H1 (cell line): Measurements from ENCODE around the gene MTG1. TPM values are rescaled to one million over a fixed set of nuclear protein-coding genes. Genes with fewer than 3 reads are reported as not detected.

Experiments used
- CTCF ChIA-PET: fragments of 300-600 bp; sonication (Branson Sonifier 250); formaldehyde crosslinking; loops from one replicate; lab custom pipeline; 2021; ENCODE audit not compliant: partially characterized antibody; lab: Charles Lee
- POLR2A ChIA-PET: fragments of 300-600 bp; sonication (Branson Sonifier 250); formaldehyde crosslinking; loops from one replicate; lab custom pipeline; 2021; ENCODE audit warnings: inconsistent platforms; ENCODE audit not compliant: partially characterized antibody; lab: Charles Lee
- DNase-seq, 2 experiments: peaks; one replicate each; pipeline versions ENCODE4 v3.0.0 to v3.0.0-alpha.2; 2010 to 2022; ENCODE audit warnings: low spot score in 2 of 2, low read depth in 1 of 2, mixed read lengths in 1 of 2
- FAIRE-seq: peaks from 2 replicates; lab custom pipeline; 2011; peaks lifted over from hg19 to GRCh38; lab: Jason Lieb, UNC
- H2AFZ ChIP-seq: 2 replicates; pipeline ENCODE4 v1.8.1; 2012; ENCODE audit warnings: low read length, inconsistent platforms
- H2AK5ac ChIP-seq: 2 replicates; pipeline ENCODE4 v1.6.1; 2013; ENCODE audit warnings: low read depth, low read length
- H2BK120ac ChIP-seq: replicated peaks from 2 replicates; pipeline ENCODE3; 2013; ENCODE audit warnings: low read depth, low read length, inconsistent platforms
- H2BK12ac ChIP-seq: 2 replicates; pipeline ENCODE4 v1.6.1; 2013; ENCODE audit warnings: low read depth, low read length
- H2BK15ac ChIP-seq: 2 replicates; pipeline ENCODE4 v1.6.1; 2013; ENCODE audit warnings: low read length
- H2BK20ac ChIP-seq: 2 replicates; pipeline ENCODE4 v1.6.1; 2013; ENCODE audit warnings: low read length
- H2BK5ac ChIP-seq: 2 replicates; pipeline ENCODE4 v1.6.1; 2013; ENCODE audit warnings: low read depth, low read length
- H3K14ac ChIP-seq: 2 replicates; pipeline ENCODE4 v1.6.1; 2013; ENCODE audit warnings: inconsistent platforms; ENCODE audit not compliant: insufficient read length
- H3K18ac ChIP-seq: 2 replicates; pipeline ENCODE4 v1.6.1; 2013; ENCODE audit warnings: low read length; ENCODE audit errors: extremely low read depth
- H3K23ac ChIP-seq: 2 replicates; pipeline ENCODE4 v1.6.1; 2013; ENCODE audit warnings: inconsistent platforms; ENCODE audit not compliant: insufficient read length
- H3K23me2 ChIP-seq: 2 replicates; pipeline ENCODE4 v1.6.1; 2013; ENCODE audit warnings: low read depth, low read length
- H3K27ac ChIP-seq: 2 replicates; pipeline ENCODE4 v1.6.1; 2011; ENCODE audit warnings: low read depth, low read length, inconsistent platforms
- H3K27me3 ChIP-seq, 4 experiments: replicated peaks in 1 of 4; 1 replicate in 1 of 4; 2 replicates in 3 of 4; pipeline versions ENCODE4 v1.6.1 to v1.8.1; 2011 to 2013; ENCODE audit warnings: low read length in 3 of 4, mild to moderate bottlenecking in 3 of 4, inconsistent platforms in 2 of 4, mixed read lengths in 2 of 4, moderate library complexity in 1 of 4; ENCODE audit not compliant: control insufficient read depth in 3 of 4, insufficient read depth in 3 of 4; ENCODE audit errors: extremely low read depth in 1 of 4
- H3K36me3 ChIP-seq, 4 experiments: 2 replicates each; pipeline versions ENCODE4 v1.6.1 to v1.8.1; 2011 to 2013; ENCODE audit warnings: mild to moderate bottlenecking in 4 of 4, low read length in 3 of 4, moderate library complexity in 2 of 4, control low read depth in 1 of 4, inconsistent platforms in 1 of 4; ENCODE audit not compliant: insufficient read depth in 4 of 4, control insufficient read depth in 2 of 4
- H3K4ac ChIP-seq: replicated peaks from 2 replicates; pipeline ENCODE3; 2013; ENCODE audit warnings: low read length, low read depth, mixed read lengths, inconsistent platforms; ENCODE audit not compliant: insufficient read length
- H3K4me1 ChIP-seq, 4 experiments: replicated peaks in 1 of 4; 1 replicate in 1 of 4; 2 replicates in 3 of 4; pipeline versions ENCODE4 v1.6.1 to v1.8.1; 2011 to 2013; ENCODE audit warnings: low read length in 3 of 4, inconsistent platforms in 2 of 4, mixed read lengths in 1 of 4; ENCODE audit not compliant: insufficient read depth in 4 of 4, control insufficient read depth in 3 of 4
- H3K4me2 ChIP-seq, 2 experiments: 2 replicates each; pipeline versions ENCODE4 v1.6.1 to v1.8.1; 2011 to 2013; ENCODE audit warnings: low read depth in 2 of 2, low read length in 2 of 2, control low read depth in 1 of 2, inconsistent platforms in 1 of 2, mild to moderate bottlenecking in 1 of 2; ENCODE audit not compliant: insufficient read depth in 1 of 2
- H3K4me3 ChIP-seq, 4 experiments: fragments of 200-600, 300-600 bp in 1 of 4; sonication (generic), shearing (Covaris generic), sonication (Bioruptor Twin) in 1 of 4; 2 replicates each; pipeline versions ENCODE4 v1.5.1 to v1.8.1; 2011 to 2016; ENCODE audit warnings: low read length in 4 of 4, low read depth in 3 of 4, control low read depth in 2 of 4, inconsistent platforms in 2 of 4, mild to moderate bottlenecking in 2 of 4, mixed read lengths in 1 of 4, moderate library complexity in 1 of 4; ENCODE audit not compliant: insufficient read depth in 2 of 4; ENCODE audit errors: extremely low read depth in 1 of 4
- H3K56ac ChIP-seq: replicated peaks from 2 replicates; pipeline ENCODE3; 2013; ENCODE audit warnings: low read depth, mild to moderate bottlenecking, mixed read lengths, low read length, inconsistent platforms; ENCODE audit not compliant: insufficient read length
- H3K79me1 ChIP-seq: 2 replicates; pipeline ENCODE4 v1.6.1; 2013; ENCODE audit warnings: low read depth, low read length, control low read depth
- H3K79me2 ChIP-seq, 2 experiments: 2 replicates each; pipeline versions ENCODE4 v1.6.1 to v1.8.1; 2012 to 2013; ENCODE audit warnings: low read length in 2 of 2, mild to moderate bottlenecking in 2 of 2, inconsistent platforms in 1 of 2; ENCODE audit not compliant: insufficient read depth in 2 of 2, control insufficient read depth in 1 of 2
- H3K9ac ChIP-seq, 4 experiments: replicated peaks in 1 of 4; 1 replicate in 1 of 4; 2 replicates in 3 of 4; pipeline versions ENCODE4 v1.6.1 to v1.8.1; 2011 to 2013; ENCODE audit warnings: low read depth in 3 of 4, low read length in 3 of 4, control low read depth in 2 of 4, mild to moderate bottlenecking in 2 of 4, moderate library complexity in 2 of 4, inconsistent platforms in 1 of 4; ENCODE audit errors: extremely low read depth in 1 of 4
- H3K9me3 ChIP-seq, 2 experiments: 2 replicates each; pipeline versions ENCODE4 v1.6.1 to v1.8.1; 2012 to 2013; ENCODE audit warnings: mild to moderate bottlenecking in 2 of 2, moderate library complexity in 2 of 2, control low read depth in 1 of 2, inconsistent platforms in 1 of 2, low read depth in 1 of 2, low read length in 1 of 2, mixed read lengths in 1 of 2; ENCODE audit not compliant: insufficient read depth in 2 of 2
- H4K20me1 ChIP-seq, 2 experiments: replicated peaks in 1 of 2; 2 replicates each; pipeline versions ENCODE3 to v1.8.1; 2011 to 2013; ENCODE audit warnings: inconsistent platforms in 2 of 2, low read length in 2 of 2, mild to moderate bottlenecking in 1 of 2; ENCODE audit not compliant: insufficient read depth in 2 of 2, control insufficient read depth in 1 of 2
- H4K5ac ChIP-seq: 2 replicates; pipeline ENCODE4 v1.6.1; 2013; ENCODE audit warnings: low read length, low read depth, mixed read lengths, inconsistent platforms; ENCODE audit not compliant: insufficient read length
- H4K8ac ChIP-seq: 2 replicates; pipeline ENCODE4 v1.8.0; 2013; ENCODE audit warnings: mild to moderate bottlenecking, moderate library complexity, low read length, inconsistent platforms; ENCODE audit not compliant: insufficient read depth; ENCODE audit errors: extremely low read depth
- H4K91ac ChIP-seq: replicated peaks from 2 replicates; pipeline ENCODE3; 2013; ENCODE audit warnings: low read length, mixed read lengths, inconsistent platforms; ENCODE audit not compliant: insufficient read length
- BACH1 ChIP-seq: IDR thresholded peaks from 2 replicates; pipeline ENCODE4 v1.6.1; 2012; ENCODE audit warnings: low read length, improper control_type of control experiment
- CEBPB ChIP-seq: IDR thresholded peaks from 2 replicates; pipeline ENCODE4 v1.6.1; 2012; ENCODE audit warnings: low read depth, low read length
- CHD2 ChIP-seq: IDR thresholded peaks from 2 replicates; pipeline ENCODE4 v1.6.1; 2012; ENCODE audit warnings: low read length, improper control_type of control experiment
- CREB1 ChIP-seq: IDR thresholded peaks from 2 replicates; pipeline ENCODE4 v1.6.1; 2012; ENCODE audit warnings: inconsistent platforms
- KDM4A ChIP-seq: IDR thresholded peaks from one replicate; pipeline ENCODE4 v1.7.1; 2012; ENCODE audit warnings: low read depth, mild to moderate bottlenecking, moderate library complexity, low read length, inconsistent platforms; ENCODE audit not compliant: severe bottlenecking
- NRF1 ChIP-seq: IDR thresholded peaks from 2 replicates; pipeline ENCODE4 v1.6.1; 2011; ENCODE audit warnings: mild to moderate bottlenecking, low read depth, low read length, improper control_type of control experiment
- RXRA ChIP-seq: IDR thresholded peaks from 2 replicates; pipeline ENCODE4 v1.6.1; 2011; ENCODE audit warnings: low read depth, mild to moderate bottlenecking, low read length, moderate library complexity; ENCODE audit not compliant: insufficient read depth
- SIN3A ChIP-seq, 2 experiments: IDR thresholded peaks in 1 of 2; conservative IDR thresholded peaks in 1 of 2; 2 replicates each; pipeline ENCODE4 v1.6.1; 2011 to 2012; ENCODE audit warnings: low read length in 2 of 2, improper control_type of control experiment in 1 of 2, low read depth in 1 of 2, mild to moderate bottlenecking in 1 of 2
- SP2 ChIP-seq: IDR thresholded peaks from 2 replicates; pipeline ENCODE4 v1.6.1; 2012; ENCODE audit warnings: mild to moderate bottlenecking, low read length, inconsistent platforms
- SUZ12 ChIP-seq: fragments of 200-600 bp; sonication (generic); IDR thresholded peaks from 2 replicates; pipeline ENCODE4 v1.6.1; 2012; ENCODE audit warnings: mild to moderate bottlenecking, inconsistent platforms, low read length, moderate library complexity, mixed read lengths
- TBP ChIP-seq: IDR thresholded peaks from 2 replicates; pipeline ENCODE4 v1.6.1; 2011; ENCODE audit warnings: low read depth, low read length, improper control_type of control experiment
- WGBS, 2 experiments: shearing (Covaris generic) in 1 of 2; methylation state at CpG; one replicate each; pipeline versions ENCODE4 v1.1.6 to v1.1.7; 2013 to 2015; ENCODE audit warnings: low lambda C conversion rate in 2 of 2, mixed read lengths in 2 of 2, inconsistent platforms in 1 of 2, low coverage in 1 of 2, missing lambda C conversion rate in 1 of 2; ENCODE audit not compliant: insufficient replicate concordance in 2 of 2, insufficient coverage in 1 of 2, insufficient read length in 1 of 2; ENCODE audit errors: extremely low coverage in 1 of 2, missing lambda C conversion rate in 1 of 2; 5-methylcytosine and 5-hydroxymethylcytosine counted together
- polyA plus RNA-seq, 7 experiments: library from polyadenylated mRNA; depleted of rRNA in 3 of 7; stranded (reverse) in 5 of 7; unstranded in 2 of 7; fragments of >200 nt in 5 of 7; fragments of 200-250 nt in 2 of 7; gene quantifications; 1 replicate in 5 of 7; 2 replicates in 1 of 7; 4 replicates in 1 of 7; pipeline versions ENCODE4 v1.2.1 to v1.2.3, GENCODE V29; 2011 to 2013; ENCODE audit warnings: missing spikeins in 2 of 7, mixed read lengths in 2 of 7
- total RNA-seq: library from RNA; stranded (reverse); fragmentation: NEBNext Ultra II Directional; extraction: Animal tissue kit (Norgen Biotek cat#: 25700); gene quantifications from 2 replicates; pipeline ENCODE4 v1.2.1, GENCODE V29; 2021
- TF ChIP-seq, protein P1 (sequence below), 3 experiments: IDR thresholded peaks; 1 replicate in 2 of 3; 2 replicates in 1 of 3; pipeline versions ENCODE4 v1.5.1 to v1.6.1; 2011; ENCODE audit warnings: low read length in 3 of 3, mild to moderate bottlenecking in 3 of 3, inconsistent platforms in 2 of 3, low read depth in 1 of 3, moderate library complexity in 1 of 3; ENCODE audit not compliant: insufficient read depth in 1 of 3; ENCODE audit errors: control extremely low read depth in 1 of 3

MTG1 gene
- total and polyA plus RNA-seq, 2 of the 8 experiments (the other 6 are each of a cell fraction or from before 2014, with no cell fraction given) = 56.6 to 81.6 TPM

DNA sequence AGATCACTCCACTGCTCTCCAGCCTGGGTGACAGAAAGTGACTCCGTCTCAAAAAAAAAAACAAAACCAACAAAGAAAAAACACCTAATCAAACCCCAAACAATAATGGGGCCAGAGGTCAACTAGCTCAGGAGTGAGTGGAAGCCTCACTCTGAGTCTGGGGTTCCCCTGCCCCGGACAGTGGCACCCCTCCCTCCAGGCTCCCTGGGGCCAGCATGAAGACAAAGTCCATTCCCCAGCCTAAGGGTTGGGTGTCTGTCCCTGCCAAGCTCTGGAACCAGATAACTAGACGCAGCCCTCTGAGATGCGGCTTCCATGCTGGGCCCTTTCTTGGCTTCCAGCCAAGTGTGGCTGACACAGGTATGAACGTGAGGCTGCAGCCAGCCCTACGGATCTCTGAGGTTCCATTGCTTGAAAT is 34.4 kb upstream of the MTG1 start:
- Histone ChIP-seq H3K23ac (no peak overlapping the region), H2AFZ (no peak overlapping the region), H3K9me3 (no peaks in the 10 kb centered on the region), H3K23me2 (peaks cover 6% of the 10 kb centered on the region; the same call in 1 of the 2 replicates), H3K4me2 (no peak overlapping the region), H4K8ac (no peak overlapping the region), H3K56ac (no peak overlapping the region), H2AK5ac (no peak overlapping the region), H3K14ac (no peak overlapping the region), H4K5ac (no peak overlapping the region), H2BK5ac (no peak overlapping the region), H3K4ac (no peak overlapping the region), H2BK15ac (no peak overlapping the region), H3K18ac (no peak overlapping the region), H2BK20ac (no peak overlapping the region), H2BK12ac (no peak overlapping the region), H3K79me1 (no peaks in the 10 kb centered on the region; the same call in 1 of the 2 replicates), H2BK120ac (no peak overlapping the region), H3K4me3 (no peak overlapping the region), H4K20me1 (peaks cover 7 to 16% of the 10 kb centered on the region in 2 experiments), H3K36me3 (peaks cover 4 to 16% (median 12%) of the 10 kb centered on the region in 4 experiments), H3K27ac (no peak overlapping the region), H3K4me1 (peaks cover 0 to 6% (median 3%) of the 10 kb centered on the region in 4 experiments; a peak in 3 of 7 replicates), H3K79me2 (no peaks in the 10 kb centered on the region), H4K91ac (no peak overlapping the region), H3K27me3 (peaks cover 0 to 19% (median 7%) of the 10 kb centered on the region in 4 experiments; a peak in 5 of 7 replicates), H3K9ac (no peak overlapping the region)
- DNase-seq (no peak), FAIRE-seq (no peak)
- ChIA-PET POLR2A (interaction anchor here (1.8 to 5.0 kb wide), 4 partner anchors 11 to 36 kb away, joined by 5 to 38 read pairs (median 8); partner anchors contain the start of gene PRAP1), CTCF (interaction anchor here (0.7 to 2.1 kb wide), 3 partner anchors 30 to 53 kb away, joined by 3 to 9 read pairs (median 3); no protein-coding TSS in a partner anchor)
- no peak for TF ChIP-seq SP2
- TF ChIP-seq SUZ12 = no peak
- TF ChIP-seq, protein P1, sequence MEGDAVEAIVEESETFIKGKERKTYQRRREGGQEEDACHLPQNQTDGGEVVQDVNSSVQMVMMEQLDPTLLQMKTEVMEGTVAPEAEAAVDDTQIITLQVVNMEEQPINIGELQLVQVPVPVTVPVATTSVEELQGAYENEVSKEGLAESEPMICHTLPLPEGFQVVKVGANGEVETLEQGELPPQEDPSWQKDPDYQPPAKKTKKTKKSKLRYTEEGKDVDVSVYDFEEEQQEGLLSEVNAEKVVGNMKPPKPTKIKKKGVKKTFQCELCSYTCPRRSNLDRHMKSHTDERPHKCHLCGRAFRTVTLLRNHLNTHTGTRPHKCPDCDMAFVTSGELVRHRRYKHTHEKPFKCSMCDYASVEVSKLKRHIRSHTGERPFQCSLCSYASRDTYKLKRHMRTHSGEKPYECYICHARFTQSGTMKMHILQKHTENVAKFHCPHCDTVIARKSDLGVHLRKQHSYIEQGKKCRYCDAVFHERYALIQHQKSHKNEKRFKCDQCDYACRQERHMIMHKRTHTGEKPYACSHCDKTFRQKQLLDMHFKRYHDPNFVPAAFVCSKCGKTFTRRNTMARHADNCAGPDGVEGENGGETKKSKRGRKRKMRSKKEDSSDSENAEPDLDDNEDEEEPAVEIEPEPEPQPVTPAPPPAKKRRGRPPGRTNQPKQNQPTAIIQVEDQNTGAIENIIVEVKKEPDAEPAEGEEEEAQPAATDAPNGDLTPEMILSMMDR (IDR thresholded peaks at IDR 0.05; ENCODE audit: control extremely low read depth in 1 of 3, insufficient read depth in 1 of 3, low read depth in 1 of 3, low read length in 3 of 3) = no peak
- TF ChIP-seq CREB1 = no peak
- TF ChIP-seq CHD2 = no peak
- TF ChIP-seq SIN3A (conservative IDR thresholded peaks at IDR 0.05 in 1 of 2, IDR thresholded peaks at IDR 0.05 in 1 of 2; ENCODE audit: low read depth in 1 of 2, low read length in 2 of 2) = no peak
- no peak for TF ChIP-seq RXRA
- no peak for TF ChIP-seq BACH1
- TF ChIP-seq TBP = no peak
- TF ChIP-seq CEBPB = no peak
- TF ChIP-seq NRF1 = no peak
- TF ChIP-seq KDM4A = no peak
- 88% methylated on average over 6 of the region's 6 CpGs; no CpG with 5 or more reads in 1 of the 2 experiments for WGBS, 2 experiments
